Liver (tissue), 9 donors: ENCODE data around the gene RAD51AP1. TPM values are rescaled to one million over a fixed set of nuclear protein-coding genes. Genes with fewer than 3 reads are reported as not detected.
A peak's percentile ranks its signal among the peaks of the same experiment; 100 is the strongest.

Experiments used
- DNase-seq: peaks from one replicate; pipeline ENCODE4 v3.0.0-alpha.2; 2017; ENCODE audit warnings: low spot score
- H3K27ac ChIP-seq, 2 donors: one replicate each; pipeline ENCODE4 v1.7.0; 2013; ENCODE audit warnings: inconsistent platforms in 2 of 2, low read length in 2 of 2, control low read depth in 1 of 2, low read depth in 1 of 2, mild to moderate bottlenecking in 1 of 2
- H3K27me3 ChIP-seq, 4 donors: one replicate each; pipeline versions ENCODE4 v1.6.1 to v1.7.0; 2013; ENCODE audit warnings: low read length in 3 of 4, inconsistent platforms in 1 of 4, mild to moderate bottlenecking in 1 of 4, moderate library complexity in 1 of 4; ENCODE audit not compliant: control insufficient read depth in 4 of 4, insufficient read depth in 4 of 4
- H3K36me3 ChIP-seq, 4 donors: one replicate each; pipeline versions ENCODE4 v1.6.1 to v1.7.0; 2013; ENCODE audit warnings: low read length in 3 of 4, mild to moderate bottlenecking in 3 of 4, low read depth in 1 of 4, moderate library complexity in 1 of 4; ENCODE audit not compliant: control insufficient read depth in 4 of 4, insufficient read depth in 3 of 4
- H3K4me1 ChIP-seq, 4 donors: one replicate each; pipeline versions ENCODE4 v1.6.1 to v1.7.0; 2013; ENCODE audit warnings: low read length in 3 of 4, mild to moderate bottlenecking in 3 of 4, moderate library complexity in 1 of 4; ENCODE audit not compliant: control insufficient read depth in 4 of 4, insufficient read depth in 4 of 4
- H3K4me3 ChIP-seq, 3 donors: one replicate each; pipeline versions ENCODE4 v1.6.1 to v1.7.0; 2013; ENCODE audit warnings: low read length in 3 of 3, control low read depth in 1 of 3, low read depth in 1 of 3, mild to moderate bottlenecking in 1 of 3
- H3K9ac ChIP-seq, 2 donors: one replicate each; pipeline ENCODE4 v1.7.0; 2013; ENCODE audit warnings: low read length in 2 of 2, mild to moderate bottlenecking in 2 of 2, moderate library complexity in 2 of 2, control low read depth in 1 of 2, low read depth in 1 of 2
- H3K9me3 ChIP-seq, 4 donors: one replicate each; pipeline versions ENCODE4 v1.6.1 to v1.7.0; 2013; ENCODE audit warnings: low read length in 3 of 4; ENCODE audit not compliant: control insufficient read depth in 4 of 4
- ATF3 ChIP-seq: IDR thresholded peaks from 2 replicates; pipeline ENCODE4 v1.6.1; 2016; ENCODE audit warnings: antibody characterized with exemption
- EGR1 ChIP-seq, 2 donors: IDR thresholded peaks; 2 replicates each; pipeline ENCODE4 v1.6.1; 2016 to 2018; ENCODE audit warnings: antibody characterized with exemption in 2 of 2, low read depth in 2 of 2
- FOXA2 ChIP-seq: IDR thresholded peaks from 2 replicates; pipeline ENCODE4 v1.6.1; 2016; ENCODE audit warnings: antibody characterized with exemption
- JUND ChIP-seq, 2 donors: IDR thresholded peaks; 2 replicates each; pipeline ENCODE4 v1.6.1; 2016; ENCODE audit warnings: antibody characterized with exemption in 2 of 2
- MAX ChIP-seq: IDR thresholded peaks from 2 replicates; pipeline ENCODE4 v1.6.1; 2016; ENCODE audit warnings: antibody characterized with exemption
- NR2F2 ChIP-seq: IDR thresholded peaks from 2 replicates; pipeline ENCODE4 v1.6.1; 2016; ENCODE audit warnings: antibody characterized with exemption
- RAD21 ChIP-seq, 2 donors: IDR thresholded peaks; 2 replicates each; pipeline ENCODE4 v1.6.1; 2016; ENCODE audit warnings: antibody characterized with exemption in 2 of 2, mild to moderate bottlenecking in 2 of 2
- RXRA ChIP-seq, 2 donors: IDR thresholded peaks; 2 replicates each; pipeline ENCODE4 v1.6.1; 2017 to 2018; ENCODE audit warnings: antibody characterized with exemption in 2 of 2, mild to moderate bottlenecking in 1 of 2
- TAF1 ChIP-seq: conservative IDR thresholded peaks from 2 replicates; pipeline ENCODE4 v1.6.1; 2016; ENCODE audit warnings: antibody characterized with exemption, mild to moderate bottlenecking
- YY1 ChIP-seq: IDR thresholded peaks from 2 replicates; pipeline ENCODE4 v1.6.1; 2016; ENCODE audit warnings: antibody characterized with exemption, mild to moderate bottlenecking
- WGBS: extraction: QIAGEN DNeasy Blood & Tissue Kit; methylation state at CpG from one replicate; pipeline ENCODE4 v1.1.7; 2013; 5-methylcytosine and 5-hydroxymethylcytosine counted together
- polyA plus RNA-seq, 2 donors: library from polyadenylated mRNA; stranded (reverse) in 1 of 2; unstranded in 1 of 2; fragments of 200-250 nt in 1 of 2; fragments of >200 nt in 1 of 2; fragmentation: Nextera tagmentation in 1 of 2; extraction: Ambion mirVana in 1 of 2; gene quantifications; one replicate each; pipeline versions ENCODE4 v1.2.1 to v1.2.3, GENCODE V29; 2013 to 2015
- total RNA-seq, 2 donors: library from RNA; depleted of rRNA; stranded (reverse); fragments of >200 nt; gene quantifications; one replicate each; pipeline ENCODE4 v1.2.3, GENCODE V29; 2014
- TF ChIP-seq, protein P1 (sequence below): IDR thresholded peaks from 2 replicates; pipeline ENCODE4 v1.6.1; 2016; ENCODE audit warnings: antibody characterized with exemption, mild to moderate bottlenecking
- TF ChIP-seq, protein P2 (sequence below): fragments of 150-350 bp; IDR thresholded peaks from 2 replicates; pipeline ENCODE4 v1.5.1; 2017; ENCODE audit warnings: improper control_type of control experiment, low read depth, low read length; ENCODE audit not compliant: missing input control
- donor health status: healthy.
- donor health status: healthy.
- donor health status: healthy.
- donor health status: healthy.
- donor health status: healthy.

The RAD51AP1 gene
- total and polyA plus RNA-seq, 4 donors: 0.50 to 14.9 (median 1.3) TPM

GRCh38 chr12:4572680-4573079 lies 34.0 kb downstream of the RAD51AP1 start:
- Histone ChIP-seq H3K9ac (no peak overlapping the region), H3K27me3 (no peaks in the 10 kb centered on the region), H3K36me3 (no peaks in the 10 kb centered on the region), H3K27ac (no peak overlapping the region), H3K4me3 (no peak overlapping the region), H3K4me1 (no peaks in the 10 kb centered on the region), H3K9me3 (no peaks in the 10 kb centered on the region)
- TF ChIP-seq, protein P1, sequence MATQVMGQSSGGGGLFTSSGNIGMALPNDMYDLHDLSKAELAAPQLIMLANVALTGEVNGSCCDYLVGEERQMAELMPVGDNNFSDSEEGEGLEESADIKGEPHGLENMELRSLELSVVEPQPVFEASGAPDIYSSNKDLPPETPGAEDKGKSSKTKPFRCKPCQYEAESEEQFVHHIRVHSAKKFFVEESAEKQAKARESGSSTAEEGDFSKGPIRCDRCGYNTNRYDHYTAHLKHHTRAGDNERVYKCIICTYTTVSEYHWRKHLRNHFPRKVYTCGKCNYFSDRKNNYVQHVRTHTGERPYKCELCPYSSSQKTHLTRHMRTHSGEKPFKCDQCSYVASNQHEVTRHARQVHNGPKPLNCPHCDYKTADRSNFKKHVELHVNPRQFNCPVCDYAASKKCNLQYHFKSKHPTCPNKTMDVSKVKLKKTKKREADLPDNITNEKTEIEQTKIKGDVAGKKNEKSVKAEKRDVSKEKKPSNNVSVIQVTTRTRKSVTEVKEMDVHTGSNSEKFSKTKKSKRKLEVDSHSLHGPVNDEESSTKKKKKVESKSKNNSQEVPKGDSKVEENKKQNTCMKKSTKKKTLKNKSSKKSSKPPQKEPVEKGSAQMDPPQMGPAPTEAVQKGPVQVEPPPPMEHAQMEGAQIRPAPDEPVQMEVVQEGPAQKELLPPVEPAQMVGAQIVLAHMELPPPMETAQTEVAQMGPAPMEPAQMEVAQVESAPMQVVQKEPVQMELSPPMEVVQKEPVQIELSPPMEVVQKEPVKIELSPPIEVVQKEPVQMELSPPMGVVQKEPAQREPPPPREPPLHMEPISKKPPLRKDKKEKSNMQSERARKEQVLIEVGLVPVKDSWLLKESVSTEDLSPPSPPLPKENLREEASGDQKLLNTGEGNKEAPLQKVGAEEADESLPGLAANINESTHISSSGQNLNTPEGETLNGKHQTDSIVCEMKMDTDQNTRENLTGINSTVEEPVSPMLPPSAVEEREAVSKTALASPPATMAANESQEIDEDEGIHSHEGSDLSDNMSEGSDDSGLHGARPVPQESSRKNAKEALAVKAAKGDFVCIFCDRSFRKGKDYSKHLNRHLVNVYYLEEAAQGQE: no peak
- TF ChIP-seq YY1 (no peak), MAX (no peak), NR2F2 (peak; percentile 45), FOXA2 (no peak)
- 71% methylated on average over 7 of the region's 7 CpGs for WGBS
- no peak for DNase-seq

- TF ChIP-seq NR2F2: peak; percentile 94
- no peak for TF ChIP-seq YY1
- TF ChIP-seq, protein P2, sequence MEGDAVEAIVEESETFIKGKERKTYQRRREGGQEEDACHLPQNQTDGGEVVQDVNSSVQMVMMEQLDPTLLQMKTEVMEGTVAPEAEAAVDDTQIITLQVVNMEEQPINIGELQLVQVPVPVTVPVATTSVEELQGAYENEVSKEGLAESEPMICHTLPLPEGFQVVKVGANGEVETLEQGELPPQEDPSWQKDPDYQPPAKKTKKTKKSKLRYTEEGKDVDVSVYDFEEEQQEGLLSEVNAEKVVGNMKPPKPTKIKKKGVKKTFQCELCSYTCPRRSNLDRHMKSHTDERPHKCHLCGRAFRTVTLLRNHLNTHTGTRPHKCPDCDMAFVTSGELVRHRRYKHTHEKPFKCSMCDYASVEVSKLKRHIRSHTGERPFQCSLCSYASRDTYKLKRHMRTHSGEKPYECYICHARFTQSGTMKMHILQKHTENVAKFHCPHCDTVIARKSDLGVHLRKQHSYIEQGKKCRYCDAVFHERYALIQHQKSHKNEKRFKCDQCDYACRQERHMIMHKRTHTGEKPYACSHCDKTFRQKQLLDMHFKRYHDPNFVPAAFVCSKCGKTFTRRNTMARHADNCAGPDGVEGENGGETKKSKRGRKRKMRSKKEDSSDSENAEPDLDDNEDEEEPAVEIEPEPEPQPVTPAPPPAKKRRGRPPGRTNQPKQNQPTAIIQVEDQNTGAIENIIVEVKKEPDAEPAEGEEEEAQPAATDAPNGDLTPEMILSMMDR: peak; percentile 3
- peak; percentile 59 to 64 for TF ChIP-seq RAD21 (IDR thresholded peaks at IDR 0.05)
- TF ChIP-seq EGR1 (IDR thresholded peaks at IDR 0.05; ENCODE audit: low read depth in 2 of 2): no peak
- no peak for TF ChIP-seq TAF1
- TF ChIP-seq RXRA (IDR thresholded peaks at IDR 0.05): peak in 1 of 2 donors; percentile 9
- WGBS: 38% methylated on average over 8 of the region's 8 CpGs
- H3K4me3 ChIP-seq: no peak overlapping the region
- no peak overlapping the region for H3K27ac ChIP-seq
- H3K4me1 ChIP-seq: no peaks in the 10 kb centered on the region
- no peak overlapping the region for H3K9ac ChIP-seq
- DNase-seq: no peak
- H3K36me3 ChIP-seq: no peaks in the 10 kb centered on the region
- peaks cover 0 to 4% (median 0%) of the 10 kb centered on the region in 4 donors for H3K27me3 ChIP-seq
- H3K9me3 ChIP-seq: no peaks in the 10 kb centered on the region
Measured at GRCh38 chr12:4579305-4580102, 40.8 kb downstream of the RAD51AP1 start.

- no peaks in the 10 kb centered on the region for H3K4me1 ChIP-seq
Measured at GRCh38 chr12:4580281-4580688, 41.6 kb downstream of the RAD51AP1 start.

More at GRCh38 chr12:4580281-4580688, 41.6 kb downstream of the RAD51AP1 start:
- Histone ChIP-seq H3K9ac (no peak overlapping the region), H3K27me3 (peaks cover 0 to 4% (median 0%) of the 10 kb centered on the region in 4 donors), H3K9me3 (no peaks in the 10 kb centered on the region), H3K4me3 (no peak overlapping the region), H3K27ac (no peak overlapping the region), H3K36me3 (no peaks in the 10 kb centered on the region)
- DNase-seq: no peak
- no peak for TF ChIP-seq JUND (IDR thresholded peaks at IDR 0.05)
- TF ChIP-seq ATF3: no peak
- WGBS: 66% methylated on average over 3 of the region's 3 CpGs
